HG03432 (cell line): ENCODE measurements around the gene VIL1.
A peak's percentile ranks its signal among the peaks of the same experiment; 100 is the strongest.

Experiments
- ATAC-seq: cut with Tn5 transposase; IDR thresholded peaks from one replicate; pipeline ENCODE4 v1.9.1; 2021; ENCODE audit warnings: mild to moderate bottlenecking, moderate library complexity; ENCODE audit not compliant: unreplicated experiment

Gene VIL1

DNA sequence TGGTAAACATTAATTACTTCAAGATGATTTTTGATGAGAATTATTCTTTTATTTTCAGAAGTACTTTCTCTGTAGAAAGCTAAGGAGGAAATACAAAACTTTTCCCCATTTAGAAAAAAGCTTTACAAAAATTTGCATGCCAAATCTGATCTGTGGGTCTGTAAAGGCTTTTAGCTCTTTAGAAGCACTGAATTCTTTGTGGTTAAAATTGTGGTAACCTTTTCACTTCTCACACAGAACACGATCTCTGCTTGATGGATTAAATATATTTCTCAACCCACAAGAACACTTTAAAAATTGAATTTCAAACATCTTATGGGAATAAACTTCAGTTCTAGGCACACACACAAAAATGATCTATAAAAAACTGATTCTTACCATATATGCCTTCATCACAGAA, 63.7 kb downstream of the VIL1 start:
- peak; percentile 48 for ATAC-seq

DNA sequence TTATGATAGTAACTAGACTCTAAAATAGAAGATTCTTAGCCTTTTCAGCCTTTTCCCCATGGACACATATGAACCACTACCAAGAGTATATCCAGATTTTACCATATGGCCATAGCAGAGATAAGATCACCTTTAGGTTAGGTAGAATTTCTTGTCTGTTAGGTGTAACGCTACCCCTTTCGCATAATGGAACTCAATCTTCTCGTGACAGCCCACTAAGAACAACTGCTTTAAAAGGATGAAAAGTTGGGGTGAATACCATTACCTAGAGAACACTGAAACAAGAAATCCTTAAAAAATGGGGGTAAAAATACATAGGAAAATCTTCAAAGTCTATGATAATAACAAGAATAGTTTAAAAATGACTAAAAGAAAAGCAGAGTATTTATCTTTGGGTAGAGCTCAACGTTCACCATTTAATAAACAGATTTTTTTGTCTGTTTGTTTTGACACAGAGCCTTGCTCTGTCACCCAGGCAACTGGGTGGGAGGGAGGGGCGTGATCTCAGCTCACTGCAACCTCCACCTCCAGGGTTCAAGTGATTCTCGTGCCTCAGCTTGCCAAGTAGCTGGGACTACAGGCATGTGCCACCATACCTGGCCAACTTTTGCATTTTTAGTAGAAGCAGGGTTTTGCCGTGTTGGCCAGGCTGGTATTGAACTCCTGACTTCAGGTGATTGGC, 67.2 kb downstream of the VIL1 start:
- ATAC-seq = no peak

DNA sequence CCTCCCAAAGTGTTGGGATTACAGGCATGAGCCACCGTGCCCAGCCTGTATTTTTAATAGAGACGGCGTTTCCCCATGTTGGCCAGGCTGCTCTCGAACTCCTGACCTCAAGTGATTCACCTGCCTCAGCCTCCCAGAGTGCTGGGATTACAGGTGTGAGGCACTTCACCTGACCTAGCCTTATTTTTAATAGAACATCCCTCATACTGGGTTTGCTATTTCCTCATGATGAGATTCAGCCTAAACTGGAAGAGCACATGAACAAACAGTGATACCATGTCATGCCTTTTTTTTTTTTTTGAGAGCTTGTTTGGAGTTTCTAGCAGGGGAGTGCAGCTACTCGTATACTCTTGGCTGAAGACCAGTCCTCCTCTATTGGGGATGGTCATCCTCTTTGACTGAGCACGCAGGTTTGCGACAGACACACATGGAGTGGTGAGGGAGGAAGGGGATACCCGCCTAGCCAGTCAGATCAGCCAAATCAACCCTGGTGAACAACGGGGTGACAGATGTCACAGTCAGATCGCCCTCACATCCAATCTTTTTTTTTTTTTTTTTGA, 81.7 kb downstream of the VIL1 start:
- no peak for ATAC-seq

DNA sequence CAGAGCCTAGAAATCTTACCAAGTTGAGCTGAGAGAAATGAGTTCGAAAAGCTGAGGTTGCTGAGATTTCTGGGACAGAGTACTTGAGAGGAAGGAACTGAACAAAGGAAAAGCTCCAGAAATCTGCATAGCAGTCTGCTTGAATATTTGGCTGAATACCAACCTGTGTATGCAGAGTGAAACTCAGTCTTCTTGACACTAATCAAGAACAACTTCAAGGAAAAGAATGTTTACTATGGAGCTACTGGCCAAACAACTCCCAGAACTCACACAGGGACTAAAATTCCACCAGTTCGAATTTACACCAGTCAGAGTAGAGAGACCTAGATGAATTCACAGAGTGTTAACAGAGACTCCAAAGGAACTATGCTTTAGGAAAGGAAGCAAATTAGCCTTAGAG, 82.7 kb downstream of the VIL1 start:
- no peak for ATAC-seq
